Activated naive CD8-positive, alpha-beta T cell treated with anti-CD3 and anti-CD28 coated beads, Interleukin-2, amount 10 ng/mL, durations not matched to agents 7 days and 5 days (primary cell): Measurements from ENCODE around the gene ANO9. TPM values are rescaled to one million over a fixed set of nuclear protein-coding genes. Genes with fewer than 3 reads are reported as not detected.
"Not testable (repeated sequence)": the region's sequence is repeated elsewhere in the genome, so short reads cannot be mapped to it uniquely, and the experiment has no call there.

Experiments
- ATAC-seq: fragments of 150-1000 bp; cut with Tn5 transposase; one replicate; pipeline ENCODE4 v1.10.0; 2021; ENCODE audit warnings: low read depth, moderate library complexity
- POLR2A ChIA-PET: fragments of 350-600 bp; sonication (Branson Sonifier 250); formaldehyde crosslinking; loops from one replicate; lab custom pipeline; 2021; ENCODE audit warnings: antibody characterized with exemption; lab: Charles Lee
- DNase-seq: peaks from one replicate; pipeline ENCODE4 v3.0.0; 2021
- H3K27ac Mint-ChIP-seq: one replicate; pipeline ENCODE4 v1.8.0; 2022; ENCODE audit warnings: mild to moderate bottlenecking, mixed read lengths
- H3K27me3 Mint-ChIP-seq: one replicate; pipeline ENCODE4 v1.8.0; 2022; ENCODE audit warnings: mild to moderate bottlenecking, moderate library complexity, mixed read lengths
- H3K36me3 Mint-ChIP-seq: one replicate; pipeline ENCODE4 v1.8.0; 2021; ENCODE audit warnings: mild to moderate bottlenecking, mixed read lengths
- H3K4me1 Mint-ChIP-seq: one replicate; pipeline ENCODE4 v1.8.0; 2021; ENCODE audit warnings: mixed read lengths
- H3K4me3 Mint-ChIP-seq: one replicate; pipeline ENCODE4 v1.8.0; 2022; ENCODE audit warnings: mild to moderate bottlenecking, moderate library complexity, mixed read lengths
- H3K9me3 Mint-ChIP-seq: one replicate; pipeline ENCODE4 v1.8.0; 2021; ENCODE audit warnings: mixed read lengths
- total RNA-seq, 2 experiments: library from RNA; stranded (reverse); gene quantifications; one replicate each; pipeline ENCODE4 v1.2.3, GENCODE V29; 2021

Gene ANO9
- total RNA-seq, 2 experiments from 2014 or later, result 115 to 122 TPM

DNA sequence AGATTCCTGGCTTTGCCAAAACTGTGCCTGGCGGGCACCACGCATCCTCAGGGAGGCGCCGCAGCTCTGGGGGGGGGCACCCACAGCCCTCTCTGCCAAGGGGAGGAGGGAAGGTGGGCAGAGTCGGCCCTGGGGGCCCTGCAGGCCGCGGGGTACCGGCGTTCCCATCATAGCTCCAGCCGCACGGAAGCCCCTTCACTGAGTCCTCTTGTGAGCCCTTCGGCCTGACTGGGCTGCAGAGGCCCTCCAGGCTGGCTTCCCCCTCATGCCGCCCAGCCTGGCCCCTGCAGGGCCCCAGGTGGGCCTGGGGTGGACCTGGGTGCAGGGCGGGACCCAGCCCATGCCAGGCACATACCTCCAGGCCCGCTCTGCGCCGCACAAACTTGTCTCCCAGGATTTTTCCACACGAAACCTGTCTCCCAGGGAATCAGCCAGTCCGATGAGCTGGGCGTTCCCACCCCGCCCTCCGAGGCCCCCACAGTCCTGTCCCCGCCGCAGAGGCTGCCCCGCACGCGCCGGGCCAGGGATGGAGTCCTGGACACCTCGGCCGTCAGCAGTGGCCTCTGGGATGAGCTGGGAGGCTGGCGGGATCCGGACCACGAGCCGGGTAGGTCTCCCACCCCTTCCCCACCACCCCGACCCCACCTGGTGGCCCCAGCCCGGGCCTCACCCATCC is 49.6 kb downstream of the ANO9 start:
- DNase-seq (no peak), ATAC-seq (no peak)
- POLR2A ChIA-PET, result no interaction called here
- H3K27me3 Mint-ChIP-seq, result peaks cover 3% of the 10 kb centered on the region
- H3K36me3 Mint-ChIP-seq, result no peaks in the 10 kb centered on the region
- peaks cover 1% of the 10 kb centered on the region for H3K9me3 Mint-ChIP-seq
- peaks cover under 1% of the 10 kb centered on the region for H3K4me1 Mint-ChIP-seq
- H3K27ac Mint-ChIP-seq, result no peak overlapping the region
- no peak overlapping the region for H3K4me3 Mint-ChIP-seq

DNA sequence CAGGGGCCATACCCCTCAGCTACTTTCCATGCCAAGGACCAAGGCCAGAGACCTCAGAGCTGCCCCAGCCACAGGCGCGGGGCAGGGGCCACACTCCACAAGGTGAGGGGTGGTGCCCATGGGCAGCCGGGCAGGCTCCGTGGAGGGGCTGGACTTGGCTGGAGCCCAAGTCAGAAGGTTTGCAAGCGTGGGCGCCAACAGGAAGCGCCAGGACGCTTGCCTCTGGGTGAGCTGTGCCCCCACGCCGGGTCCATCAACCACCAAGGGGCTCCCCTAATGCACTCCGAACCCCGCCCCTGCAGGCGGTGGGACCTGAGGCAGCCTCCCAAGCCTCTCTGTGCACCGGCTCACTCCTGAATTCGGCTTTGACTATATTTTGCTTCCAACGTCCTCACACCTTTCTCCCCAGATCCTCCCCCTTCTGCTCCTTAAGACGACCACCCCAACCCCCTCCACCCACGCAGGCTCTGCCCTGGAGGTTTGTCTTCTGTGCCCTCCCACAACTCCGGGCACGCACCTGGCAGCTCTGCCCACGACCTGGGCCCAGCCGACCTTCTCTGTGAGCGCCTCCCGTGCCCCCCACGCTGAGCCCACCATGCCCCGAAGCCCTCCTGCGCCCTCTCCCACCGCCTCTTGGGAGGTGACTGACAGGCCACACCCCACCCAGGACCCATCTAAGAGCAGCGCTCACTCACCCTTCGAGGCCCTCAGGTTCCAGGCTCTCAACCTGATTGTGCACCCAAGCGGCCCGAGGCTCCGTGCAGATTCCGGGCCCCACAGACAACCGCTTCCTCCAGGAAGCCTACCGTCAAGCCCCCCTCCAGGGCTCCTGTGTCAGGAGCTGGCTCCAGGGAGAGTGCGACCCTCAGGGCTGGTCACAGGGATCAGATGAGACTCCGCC is 50.4 kb downstream of the ANO9 start:
- H3K36me3 Mint-ChIP-seq, result peaks cover 3% of the 10 kb centered on the region

DNA sequence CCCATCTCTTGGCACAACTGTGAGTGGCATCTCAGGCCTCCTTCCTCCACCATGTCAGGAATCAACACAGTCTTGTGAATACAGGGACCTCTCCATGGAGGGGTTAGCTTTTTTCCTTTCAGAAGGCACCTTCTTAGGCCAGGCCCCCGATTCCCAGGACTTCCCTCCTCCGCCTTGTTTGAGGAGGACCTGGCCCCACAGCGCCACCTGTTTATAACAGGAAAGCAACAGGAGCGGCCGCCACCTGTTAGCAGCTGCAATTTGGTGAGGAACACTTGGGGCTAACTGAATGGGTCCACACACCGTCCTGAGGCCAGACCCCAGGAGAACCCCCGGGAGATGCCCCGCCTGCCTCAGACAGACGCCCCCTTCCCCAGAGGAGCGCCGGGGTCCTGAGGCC is 51.6 kb downstream of the ANO9 start:
- Mint-ChIP-seq H3K9me3 (peaks cover 7% of the 10 kb centered on the region), H3K36me3 (peaks cover 3% of the 10 kb centered on the region), H3K27ac (no peak overlapping the region), H3K4me3 (no peak overlapping the region), H3K27me3 (peaks cover 3% of the 10 kb centered on the region), H3K4me1 (peaks cover 3% of the 10 kb centered on the region)
- DNase-seq (no peak), ATAC-seq (no peak)
- POLR2A ChIA-PET, result no interaction called here

More for the DNA sequence above, 50.4 kb downstream of the ANO9 start:
- Mint-ChIP-seq H3K4me1 (peaks cover 3% of the 10 kb centered on the region), H3K9me3 (peaks cover 7% of the 10 kb centered on the region), H3K4me3 (no peak overlapping the region), H3K27me3 (peaks cover 3% of the 10 kb centered on the region), H3K27ac (no peak overlapping the region)
- POLR2A ChIA-PET, result no interaction called here
- DNase-seq (no peak), ATAC-seq (no peak)

DNA sequence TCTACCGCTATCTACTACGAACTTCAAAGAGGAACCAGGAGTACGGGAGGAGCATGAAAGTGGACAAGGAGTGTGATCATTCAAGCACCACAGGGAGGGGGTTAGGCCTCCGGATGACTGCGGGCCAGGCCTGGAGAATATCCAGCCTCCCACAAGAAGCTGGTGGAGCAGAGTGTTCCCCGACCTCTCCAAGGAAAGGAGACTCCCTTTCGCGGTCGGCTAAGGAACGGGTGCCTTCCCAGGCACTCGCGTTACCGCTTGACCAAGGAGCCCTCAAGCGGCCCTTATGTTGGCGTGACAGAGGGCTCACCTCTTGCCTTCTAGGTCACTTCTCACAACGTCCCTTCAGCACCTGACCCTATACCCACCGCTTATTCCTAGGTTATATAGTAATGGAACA is 52.4 kb downstream of the ANO9 start:
- H3K36me3 Mint-ChIP-seq, H3K9me3 Mint-ChIP-seq, POLR2A ChIA-PET, H3K4me1 Mint-ChIP-seq, H3K27ac Mint-ChIP-seq, DNase-seq, ATAC-seq, H3K27me3 Mint-ChIP-seq, H3K4me3 Mint-ChIP-seq: not testable (repeated sequence)

DNA sequence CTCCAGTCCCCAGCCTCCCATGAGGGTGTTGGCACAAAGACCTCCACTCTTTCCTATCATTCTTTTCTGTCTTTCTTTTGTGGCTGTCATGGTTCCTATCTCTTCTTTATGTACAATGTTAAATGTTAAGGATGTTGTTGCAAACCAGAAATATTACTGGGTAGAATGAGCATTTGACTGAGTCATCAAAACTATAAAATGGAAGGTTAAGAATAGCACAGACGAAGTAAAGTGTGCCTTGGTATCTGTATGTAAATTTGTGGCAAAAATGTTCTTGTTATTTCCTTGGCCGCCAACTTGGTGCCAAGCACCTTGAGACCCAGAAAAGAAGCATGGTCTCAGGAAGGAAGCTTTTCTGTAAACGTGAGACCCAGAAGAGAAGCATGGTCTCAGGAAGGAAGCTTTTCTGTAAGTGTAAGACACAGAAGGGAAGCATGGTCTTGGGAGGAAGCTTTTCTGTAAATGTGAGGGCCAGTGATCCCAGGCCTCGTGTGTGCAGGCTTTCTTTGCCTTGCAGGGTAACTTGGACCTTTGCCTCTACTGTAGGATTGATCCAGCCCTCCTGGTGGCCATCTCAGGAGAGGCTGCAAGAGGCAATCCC is 54.5 kb downstream of the ANO9 start:
- no peak overlapping the region for H3K27ac Mint-ChIP-seq
- POLR2A ChIA-PET, result interaction anchor here (0.9 kb wide), 1 partner anchor 19 kb away, joined by 3 read pairs; no protein-coding TSS in a partner anchor

DNA sequence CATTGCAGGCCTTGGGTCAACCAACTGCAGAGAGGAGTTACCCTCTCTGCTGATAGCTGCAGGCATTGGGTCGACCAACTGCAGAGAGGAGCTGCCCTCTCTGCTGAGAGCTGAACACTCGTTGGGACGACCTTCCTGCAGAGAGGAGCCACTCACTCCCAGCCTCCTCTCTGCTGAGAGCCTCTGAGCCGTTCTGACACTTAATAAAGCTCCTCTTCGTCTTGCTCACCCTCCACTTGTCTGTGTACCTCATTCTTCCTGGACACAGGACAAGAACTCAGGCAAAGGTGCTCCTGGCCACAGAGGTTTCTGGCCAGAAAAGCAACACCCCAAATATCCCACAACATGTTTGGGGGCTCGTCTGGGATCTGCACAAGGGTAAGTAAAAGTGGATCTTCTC is 55.3 kb downstream of the ANO9 start:
- POLR2A ChIA-PET, result no interaction called here
- Mint-ChIP-seq H3K27ac (no peak overlapping the region), H3K9me3 (peaks cover 7% of the 10 kb centered on the region), H3K4me3 (no peak overlapping the region), H3K4me1 (peaks cover 7% of the 10 kb centered on the region), H3K27me3 (peaks cover 7% of the 10 kb centered on the region), H3K36me3 (peaks cover 4% of the 10 kb centered on the region)
- no peak for DNase-seq
- ATAC-seq, result no peak

More for the DNA sequence above, 54.5 kb downstream of the ANO9 start:
- Mint-ChIP-seq H3K9me3 (peaks cover 7% of the 10 kb centered on the region), H3K36me3 (peaks cover 4% of the 10 kb centered on the region), H3K4me1 (peaks cover 3% of the 10 kb centered on the region), H3K4me3 (no peak overlapping the region), H3K27me3 (peaks cover 3% of the 10 kb centered on the region)
- ATAC-seq (no peak), DNase-seq (no peak)

DNA sequence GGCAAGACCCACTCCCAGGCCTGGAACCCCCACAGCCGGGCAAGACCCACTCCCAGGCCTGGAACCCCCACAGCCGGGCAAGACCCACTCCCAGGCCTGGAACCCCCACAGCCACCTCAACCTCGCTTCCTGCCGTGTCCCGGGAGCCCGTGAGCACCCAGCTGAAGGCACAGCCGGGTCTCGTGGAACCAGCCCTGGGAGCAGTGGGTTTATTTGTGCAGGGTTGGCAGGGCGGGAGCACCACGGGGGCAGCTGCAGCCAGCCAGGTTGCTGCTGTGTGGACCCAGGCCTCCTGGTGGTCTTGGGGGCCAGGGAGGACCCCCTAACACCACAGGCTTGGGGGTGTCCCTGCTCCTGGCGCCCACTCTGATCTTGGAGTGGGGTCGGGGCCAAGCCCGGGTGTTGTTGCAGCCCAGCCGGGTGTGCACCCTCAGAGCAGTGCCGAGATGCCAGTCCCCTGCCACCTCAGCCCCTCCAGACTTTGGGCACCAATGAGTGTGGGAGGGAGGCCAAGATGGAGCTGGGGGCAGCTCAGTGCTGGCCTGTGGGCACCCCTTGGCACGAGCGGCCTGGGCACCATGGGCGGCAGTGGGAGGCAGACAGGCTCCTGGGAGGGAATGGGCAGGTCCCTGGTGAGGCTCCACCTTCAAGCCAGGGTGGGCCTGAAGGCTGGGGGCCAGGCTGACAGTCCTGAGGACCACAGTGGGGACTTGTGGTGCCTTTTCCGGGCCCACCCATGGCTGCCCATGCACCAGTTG is 56.0 kb downstream of the ANO9 start:
- DNase-seq, result no peak
- peaks cover 4% of the 10 kb centered on the region for H3K36me3 Mint-ChIP-seq
- peaks cover 7% of the 10 kb centered on the region for H3K27me3 Mint-ChIP-seq
- no peak overlapping the region for H3K27ac Mint-ChIP-seq
- no peak for ATAC-seq
- H3K4me3 Mint-ChIP-seq, result no peak overlapping the region
- POLR2A ChIA-PET, result no interaction called here
- peaks cover 7% of the 10 kb centered on the region for H3K4me1 Mint-ChIP-seq
- peaks cover 7% of the 10 kb centered on the region for H3K9me3 Mint-ChIP-seq

DNA sequence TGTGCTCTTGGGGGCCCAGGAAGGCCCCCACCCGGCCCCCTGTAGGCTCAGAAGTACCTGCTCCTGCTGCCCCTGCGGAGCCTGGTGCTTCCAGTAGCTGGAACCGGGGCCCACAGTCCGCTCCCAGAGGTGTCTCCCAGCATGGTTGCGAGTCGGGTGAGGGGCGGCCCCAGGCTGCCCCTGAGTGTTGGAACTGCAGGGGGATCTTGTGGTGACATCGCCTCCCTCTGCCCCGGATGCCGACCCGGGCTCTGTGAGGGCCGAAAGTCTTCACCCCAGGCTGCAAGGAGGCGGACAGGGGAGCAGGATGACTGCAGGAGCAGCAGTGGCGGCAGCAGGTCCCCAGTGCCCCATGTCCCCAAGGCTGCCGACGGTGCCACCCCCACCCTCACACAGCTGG is 57.3 kb downstream of the ANO9 start:
- no peak overlapping the region for H3K4me3 Mint-ChIP-seq
- H3K27ac Mint-ChIP-seq, result no peak overlapping the region
- H3K9me3 Mint-ChIP-seq, result peaks cover 7% of the 10 kb centered on the region
- H3K27me3 Mint-ChIP-seq, result peaks cover 7% of the 10 kb centered on the region
- POLR2A ChIA-PET, result no interaction called here
- H3K4me1 Mint-ChIP-seq, result peaks cover 7% of the 10 kb centered on the region
- H3K36me3 Mint-ChIP-seq, result peaks cover 4% of the 10 kb centered on the region
- no peak for ATAC-seq
- DNase-seq, result no peak

DNA sequence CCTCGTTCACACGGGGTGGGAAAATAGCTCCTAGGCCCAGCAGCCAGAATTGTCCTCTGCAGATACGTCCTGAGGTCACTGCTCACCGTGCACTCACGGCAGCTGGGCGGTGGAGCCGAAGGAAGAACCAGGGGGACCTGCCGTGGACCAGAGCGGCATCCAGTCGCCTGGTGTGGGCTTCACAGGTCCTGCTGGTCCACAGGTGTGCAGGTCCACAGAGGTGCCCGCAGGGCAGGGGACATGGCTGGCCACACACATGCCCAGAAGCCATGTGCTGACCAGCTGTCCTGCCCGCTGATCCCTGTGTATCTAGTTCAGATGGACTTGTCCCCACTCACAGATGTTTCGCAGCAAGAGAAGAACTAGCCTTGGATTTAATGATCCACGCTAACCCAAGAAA is 58.4 kb downstream of the ANO9 start:
- no peak overlapping the region for H3K4me3 Mint-ChIP-seq
- H3K36me3 Mint-ChIP-seq, result peaks cover 4% of the 10 kb centered on the region
- peaks cover 7% of the 10 kb centered on the region for H3K9me3 Mint-ChIP-seq
- no peak for DNase-seq
- H3K27ac Mint-ChIP-seq, result no peak overlapping the region
- peaks cover 7% of the 10 kb centered on the region for H3K4me1 Mint-ChIP-seq
- no peak for ATAC-seq
- peaks cover 5% of the 10 kb centered on the region for H3K27me3 Mint-ChIP-seq
- POLR2A ChIA-PET, result no interaction called here

DNA sequence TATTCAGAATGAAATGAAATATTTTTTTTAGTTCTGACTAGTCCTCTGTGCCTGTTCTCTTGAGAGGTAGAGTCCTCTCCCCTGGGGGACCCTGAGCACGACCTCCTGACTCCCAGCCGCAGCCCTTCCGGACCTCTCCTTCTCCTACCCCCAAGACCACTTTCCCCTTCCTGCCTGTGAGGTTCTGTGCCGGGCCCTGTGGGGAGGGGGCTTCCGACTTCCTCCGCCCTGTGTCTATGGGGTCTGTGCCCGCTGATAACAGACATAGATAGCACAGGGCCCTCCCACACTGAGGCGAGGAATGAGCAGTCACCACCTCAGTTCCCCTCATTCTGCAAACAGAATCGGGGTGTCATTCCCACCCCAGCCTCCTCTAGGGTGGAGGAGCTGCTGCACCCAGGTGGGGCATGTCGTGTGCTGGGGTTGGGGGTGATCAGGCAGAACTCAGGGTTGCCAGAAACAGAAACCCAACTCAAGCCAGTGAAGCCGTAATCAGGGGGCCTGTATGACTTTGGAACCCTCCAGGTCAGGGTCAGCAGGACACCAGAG is 59.7 kb downstream of the ANO9 start:
- Mint-ChIP-seq H3K4me3 (peak overlapping the region; percentile 44), H3K27me3 (peaks cover 5% of the 10 kb centered on the region), H3K4me1 (peaks cover 5% of the 10 kb centered on the region), H3K27ac (peak overlapping the region; percentile 6), H3K36me3 (peaks cover 4% of the 10 kb centered on the region), H3K9me3 (peaks cover 5% of the 10 kb centered on the region)
- DNase-seq (no peak), ATAC-seq (peak; percentile 37)
- POLR2A ChIA-PET, result no interaction called here

DNA sequence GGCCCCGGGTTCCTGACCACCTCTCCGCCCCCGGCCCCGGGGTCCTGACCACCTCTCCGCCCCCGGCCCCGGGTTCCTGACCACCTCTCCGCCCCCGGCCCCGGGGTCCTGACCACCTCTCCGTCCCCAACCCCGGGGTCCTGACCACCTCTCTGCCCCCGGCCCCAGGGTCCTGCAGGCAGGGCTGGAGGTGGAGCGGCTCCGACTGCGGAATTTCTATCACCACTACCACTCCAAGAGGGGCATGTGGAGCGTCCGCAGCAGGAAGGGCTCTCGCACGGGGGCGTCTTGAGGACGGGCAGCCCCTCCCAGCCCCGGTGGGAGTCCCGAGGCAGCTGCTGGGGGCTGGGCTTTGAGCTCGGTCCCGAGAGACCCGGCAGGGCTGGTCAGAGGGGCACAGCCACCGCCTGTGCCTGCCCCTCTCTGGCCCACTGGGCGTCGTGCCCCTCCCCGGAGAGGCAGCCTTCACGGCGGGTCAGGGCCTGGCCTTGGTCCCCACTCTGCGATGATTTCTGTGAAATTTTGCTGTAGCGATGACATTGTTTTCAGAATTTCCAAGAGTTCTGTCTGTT is 60.2 kb downstream of the ANO9 start:
- Mint-ChIP-seq H3K27me3 (peaks cover 5% of the 10 kb centered on the region), H3K4me3 (no peak overlapping the region), H3K4me1 (peaks cover 4% of the 10 kb centered on the region), H3K36me3 (peaks cover 1% of the 10 kb centered on the region), H3K27ac (peak overlapping the region; percentile 6), H3K9me3 (peaks cover under 1% of the 10 kb centered on the region)
- POLR2A ChIA-PET, result no interaction called here
- DNase-seq (no peak), ATAC-seq (no peak)

DNA sequence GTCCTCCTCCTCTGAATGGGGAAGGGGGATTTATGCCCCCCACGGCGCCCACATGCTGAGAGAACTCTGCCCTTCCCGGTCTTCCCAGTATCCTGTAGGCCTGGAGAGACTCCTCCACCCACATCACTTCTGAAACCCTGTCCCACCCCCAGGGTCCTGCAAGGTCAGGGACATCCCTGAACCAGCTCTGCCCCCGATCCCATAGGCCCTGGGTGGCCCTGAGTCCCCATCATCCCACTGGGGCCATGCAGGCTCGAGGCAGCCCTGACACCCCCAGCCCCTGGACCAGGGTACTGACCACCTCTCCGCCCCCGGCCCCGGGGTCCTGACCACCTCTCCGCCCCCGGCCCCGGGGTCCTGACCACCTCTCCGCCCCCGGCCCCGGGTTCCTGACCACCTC is 60.8 kb downstream of the ANO9 start:
- DNase-seq (no peak), ATAC-seq (no peak)
- H3K4me1 Mint-ChIP-seq, result peaks cover 4% of the 10 kb centered on the region
- peaks cover 1% of the 10 kb centered on the region for H3K36me3 Mint-ChIP-seq
- peaks cover 5% of the 10 kb centered on the region for H3K27me3 Mint-ChIP-seq
- POLR2A ChIA-PET, result no interaction called here
- no peak overlapping the region for H3K27ac Mint-ChIP-seq
- H3K4me3 Mint-ChIP-seq, result no peak overlapping the region
- H3K9me3 Mint-ChIP-seq, result no peaks in the 10 kb centered on the region
